Endothelial cell of umbilical vein (primary cell): ENCODE results near the gene TBC1D5. TPM values are rescaled to one million over a fixed set of nuclear protein-coding genes. Genes with fewer than 3 reads are reported as not detected.

Source experiments
- BruUV-seq: library from RNA; stranded (reverse); fragments of 400-500 nt; replicated peaks from 2 replicates; lab custom pipeline; 2021; lab: Mats Ljungman, UMichigan
- CTCF ChIA-PET: fragments of 300-600, 350-600 bp; sonication (Branson Sonifier 250); formaldehyde crosslinking; loops from one replicate; lab custom pipeline; 2021; ENCODE audit warnings: antibody characterized with exemption, inconsistent platforms; lab: Charles Lee
- POLR2A ChIA-PET: fragments of 300-600, 350-600 bp; sonication (Branson Sonifier 250); formaldehyde crosslinking; loops from one replicate; lab custom pipeline; 2021; ENCODE audit warnings: antibody characterized with exemption, inconsistent platforms; lab: Charles Lee
- DNase-seq: peaks from one replicate; pipeline ENCODE4 v3.0.0-alpha.2; 2011; ENCODE audit warnings: low read depth, low spot score
- FAIRE-seq: peaks from 2 replicates; lab custom pipeline; 2011; peaks lifted over from hg19 to GRCh38; lab: Jason Lieb, UNC
- H2AFZ ChIP-seq: 2 replicates; pipeline ENCODE4 v1.6.0; 2012; ENCODE audit warnings: low read depth, low read length, control low read depth, inconsistent platforms
- H3K27ac ChIP-seq: 2 replicates; pipeline ENCODE4 v1.5.1; 2011; ENCODE audit warnings: low read depth, mild to moderate bottlenecking, control low read depth, low read length, moderate library complexity; ENCODE audit not compliant: insufficient read depth
- H3K27me3 ChIP-seq, 2 experiments: 2 replicates each; pipeline versions ENCODE4 v1.6.0 to v1.6.1; 2011; ENCODE audit warnings: low read length in 2 of 2, mixed read lengths in 1 of 2; ENCODE audit not compliant: control insufficient read depth in 2 of 2, insufficient read depth in 2 of 2
- H3K36me3 ChIP-seq, 2 experiments: 2 replicates in 1 of 2; 3 replicates in 1 of 2; pipeline ENCODE4 v1.5.1; 2011; ENCODE audit warnings: low read length in 2 of 2, mild to moderate bottlenecking in 1 of 2, moderate library complexity in 1 of 2; ENCODE audit not compliant: control insufficient read depth in 2 of 2, insufficient read depth in 2 of 2; ENCODE audit errors: extremely low read depth in 1 of 2
- H3K4me1 ChIP-seq: 3 replicates; pipeline ENCODE4 v1.5.1; 2011; ENCODE audit warnings: mild to moderate bottlenecking, low read length; ENCODE audit not compliant: control insufficient read depth, insufficient read depth; ENCODE audit errors: extremely low read depth
- H3K4me2 ChIP-seq: 2 replicates; pipeline ENCODE4 v1.6.1; 2011; ENCODE audit warnings: low read length, control low read depth, mixed read lengths; ENCODE audit not compliant: insufficient read depth
- H3K4me3 ChIP-seq, 3 experiments: fragments of 200-600 bp in 1 of 3; sonication (generic), shearing (Covaris generic) in 1 of 3; replicated peaks in 1 of 3; 2 replicates each; pipeline ENCODE4 v1.5.1; 2011 to 2016; ENCODE audit warnings: control low read depth in 3 of 3, low read length in 3 of 3, mild to moderate bottlenecking in 2 of 3, inconsistent platforms in 1 of 3, low read depth in 1 of 3, moderate library complexity in 1 of 3; ENCODE audit not compliant: insufficient read depth in 1 of 3
- H3K79me2 ChIP-seq: 2 replicates; pipeline ENCODE4 v1.6.0; 2012; ENCODE audit warnings: low read length, inconsistent platforms; ENCODE audit not compliant: control insufficient read depth, insufficient read depth
- H3K9ac ChIP-seq: replicated peaks from 2 replicates; pipeline ENCODE3; 2011; ENCODE audit warnings: low read length, control low read depth; ENCODE audit not compliant: insufficient read depth; ENCODE audit errors: extremely low read depth
- H3K9me1 ChIP-seq: replicated peaks from 3 replicates; pipeline ENCODE4 v1.6.0; 2011; ENCODE audit warnings: mild to moderate bottlenecking, low read length; ENCODE audit not compliant: control insufficient read depth, insufficient read depth; ENCODE audit errors: extremely low read depth
- H3K9me3 ChIP-seq: replicated peaks from 2 replicates; pipeline ENCODE4 v1.5.1; 2012; ENCODE audit warnings: low read length, inconsistent platforms; ENCODE audit not compliant: control insufficient read depth, insufficient read depth
- H4K20me1 ChIP-seq: replicated peaks from 2 replicates; pipeline ENCODE3; 2011; ENCODE audit warnings: mild to moderate bottlenecking, low read length; ENCODE audit not compliant: control insufficient read depth, insufficient read depth; ENCODE audit errors: extremely low read depth
- CTCF ChIP-seq, 2 donors: IDR thresholded peaks; 1 replicate in 1 of 2; 2 replicates in 1 of 2; pipeline ENCODE4 v1.5.1; 2011; ENCODE audit warnings: low read length in 2 of 2, mild to moderate bottlenecking in 2 of 2, moderate library complexity in 2 of 2, control low read depth in 1 of 2, inconsistent platforms in 1 of 2, low read depth in 1 of 2; ENCODE audit not compliant: insufficient read depth in 1 of 2; ENCODE audit errors: extremely low read depth in 1 of 2
- EZH2 ChIP-seq: IDR thresholded peaks from 2 replicates; pipeline ENCODE4 v1.6.1; 2012; ENCODE audit warnings: borderline replicate concordance, low read depth, mild to moderate bottlenecking, moderate library complexity, low read length, inconsistent platforms; ENCODE audit not compliant: severe bottlenecking
- FOS ChIP-seq: IDR thresholded peaks from 2 replicates; pipeline ENCODE4 v1.6.1; 2011; ENCODE audit warnings: mild to moderate bottlenecking, low read length, moderate library complexity, borderline replicate concordance; ENCODE audit not compliant: insufficient read depth
- GATA2 ChIP-seq: IDR thresholded peaks from 2 replicates; pipeline ENCODE4 v1.7.0; 2011; ENCODE audit warnings: low read depth, mild to moderate bottlenecking, moderate library complexity, mixed read lengths, low read length; ENCODE audit not compliant: insufficient read length, insufficient read depth
- JUN ChIP-seq: IDR thresholded peaks from 2 replicates; pipeline ENCODE4 v1.6.1; 2011; ENCODE audit warnings: borderline replicate concordance, low read depth; ENCODE audit not compliant: insufficient read length, insufficient read depth
- MAX ChIP-seq: IDR thresholded peaks from 2 replicates; pipeline ENCODE4 v1.6.1; 2011; ENCODE audit not compliant: insufficient read depth, insufficient read length
- MYC ChIP-seq: IDR thresholded peaks from one replicate; pipeline ENCODE4 v1.6.1; 2011; ENCODE audit warnings: mild to moderate bottlenecking, low read depth, low read length
- POLR2A ChIP-seq: IDR thresholded peaks from 2 replicates; pipeline ENCODE4 v1.6.1; 2012; ENCODE audit warnings: low read depth, mild to moderate bottlenecking, control low read depth, low read length
- POLR2AphosphoS5 ChIP-seq: IDR thresholded peaks from 2 replicates; pipeline ENCODE4 v1.6.1; 2012; ENCODE audit warnings: low read depth, mild to moderate bottlenecking, control low read depth, low read length, moderate library complexity; ENCODE audit not compliant: insufficient read depth
- dilution Hi-C: fragments of 300-500 bp; cut with MboI; formaldehyde crosslinking; loops from one replicate; pipeline ENCODE4 v1.15.0; 2019; ENCODE audit warnings: low sequenced_read_pairs; ENCODE audit not compliant: extremely low pct_ligation_motif_present
- intact Hi-C: fragments of 100-400 bp; cut with micrococcal nuclease; formaldehyde crosslinking; loops from one replicate; pipeline ENCODE4 v1.10.0; 2022
- polyA plus RNA-seq, 4 experiments: library from polyadenylated mRNA; depleted of rRNA in 3 of 4; stranded (reverse) in 3 of 4; unstranded in 1 of 4; fragments of >200 nt; gene quantifications; 2 replicates each; pipeline versions ENCODE4 v1.2.1 to v1.2.3, GENCODE V29; 2011 to 2012; ENCODE audit warnings: missing spikeins in 1 of 4
- total RNA-seq: library from RNA; stranded (reverse); gene quantifications from 2 replicates; pipeline ENCODE4 v1.2.3, GENCODE V29; 2021

The TBC1D5 gene
- total and polyA plus RNA-seq, 2 donors (not counting 3 experiments of a cell fraction or from before 2014, with no cell fraction given): 17.5 to 44.7 TPM

- H3K27me3 ChIP-seq: no peaks in the 10 kb centered on the region
- H3K9me1 ChIP-seq: no peaks in the 10 kb centered on the region
- no TSS peak for BruUV-seq
- dilution Hi-C loops: no loop called here
- H3K4me3 ChIP-seq: no peak overlapping the region
- no peaks in the 10 kb centered on the region for H4K20me1 ChIP-seq
- H3K4me1 ChIP-seq: no peaks in the 10 kb centered on the region
- TF ChIP-seq CTCF (IDR thresholded peaks at IDR 0.05; ENCODE audit: extremely low read depth in 1 of 2, insufficient read depth in 1 of 2, low read depth in 1 of 2, low read length in 2 of 2) (no peak), POLR2AphosphoS5 (no peak), MYC (no peak), FOS (no peak)
- ChIA-PET POLR2A (no interaction called here), CTCF (interaction anchor here (0.8 kb wide), 1 partner anchor 44 kb away, joined by 3 read pairs; no protein-coding TSS in a partner anchor)
- FAIRE-seq: no peak
- H3K36me3 ChIP-seq: no peaks in the 10 kb centered on the region
- no peak overlapping the region for H3K27ac ChIP-seq
- H3K9ac ChIP-seq: no peak overlapping the region
- no peak overlapping the region for H2AFZ ChIP-seq
- H3K4me2 ChIP-seq: no peak overlapping the region
- intact Hi-C loops: no loop called here
- no peak for DNase-seq
- no peaks in the 10 kb centered on the region for H3K79me2 ChIP-seq
- no peaks in the 10 kb centered on the region for H3K9me3 ChIP-seq
These were observed 386.8 kb downstream of the TBC1D5 start for GRCh38 chr3:17355591-17355990.

- Histone ChIP-seq H3K9ac (no peak overlapping the region), H3K4me2 (no peak overlapping the region), H3K27ac (no peak overlapping the region), H3K4me1 (no peaks in the 10 kb centered on the region), H2AFZ (no peak overlapping the region), H3K4me3 (no peak overlapping the region), H3K79me2 (no peaks in the 10 kb centered on the region), H4K20me1 (no peaks in the 10 kb centered on the region), H3K9me1 (no peaks in the 10 kb centered on the region), H3K9me3 (no peaks in the 10 kb centered on the region), H3K27me3 (no peaks in the 10 kb centered on the region), H3K36me3 (no peaks in the 10 kb centered on the region)
- no peak for TF ChIP-seq POLR2A
- no peak for TF ChIP-seq CTCF (IDR thresholded peaks at IDR 0.05; ENCODE audit: extremely low read depth in 1 of 2, insufficient read depth in 1 of 2, low read depth in 1 of 2, low read length in 2 of 2)
- TF ChIP-seq FOS: no peak
- TF ChIP-seq MYC: no peak
- TF ChIP-seq EZH2: no peak
- TF ChIP-seq MAX: no peak
- TF ChIP-seq POLR2AphosphoS5: no peak
- no peak for TF ChIP-seq JUN
- TF ChIP-seq GATA2: no peak
- intact Hi-C loops (no loop called here), dilution Hi-C loops (no loop called here)
- FAIRE-seq (no peak), DNase-seq (no peak)
- no TSS peak for BruUV-seq
- POLR2A ChIA-PET: no interaction called here
- CTCF ChIA-PET: no interaction called here
These were observed 388.1 kb downstream of the TBC1D5 start for GRCh38 chr3:17354341-17354740.
